ENCODE measurements around the gene ARHGAP27. TPM values are rescaled to one million over a fixed set of nuclear protein-coding genes. Genes with fewer than 3 reads are reported as not detected.

ARHGAP27 gene
- polyA plus RNA-seq, 3 donors: 47.2 to 315 (median 55.0) TPM

Other genes with a start within 250 kb of the ARHGAP27 start
- gene FMNL1, start 211.0 kb downstream of the ARHGAP27 start, polyA plus RNA-seq: 100 to 1,000 TPM in 1 of 3 donors, 10 to 100 TPM in 2; 23.8 to 826 (median 24.8) TPM
- not detected for gene SPATA32, start 170.8 kb downstream of the ARHGAP27 start, polyA plus RNA-seq
- 10 to 100 TPM in 1 of 3 donors, 1 to 10 TPM in 2; 1.4 to 29.9 (median 3.8) TPM for gene MAP3K14, start 115.8 kb downstream of the ARHGAP27 start, polyA plus RNA-seq
- 10 to 100 TPM; 12.8 to 41.5 (median 15.0) TPM for gene PLEKHM1, start 57.9 kb upstream of the ARHGAP27 start, polyA plus RNA-seq